ENCODE results near the gene VEZT. TPM values are rescaled to one million over a fixed set of nuclear protein-coding genes. Genes with fewer than 3 reads are reported as not detected.

The VEZT gene
- total and polyA plus RNA-seq, 2 donors (not counting 1 experiment from before 2014, with no cell fraction given): 76.6 to 123 TPM

DNA sequence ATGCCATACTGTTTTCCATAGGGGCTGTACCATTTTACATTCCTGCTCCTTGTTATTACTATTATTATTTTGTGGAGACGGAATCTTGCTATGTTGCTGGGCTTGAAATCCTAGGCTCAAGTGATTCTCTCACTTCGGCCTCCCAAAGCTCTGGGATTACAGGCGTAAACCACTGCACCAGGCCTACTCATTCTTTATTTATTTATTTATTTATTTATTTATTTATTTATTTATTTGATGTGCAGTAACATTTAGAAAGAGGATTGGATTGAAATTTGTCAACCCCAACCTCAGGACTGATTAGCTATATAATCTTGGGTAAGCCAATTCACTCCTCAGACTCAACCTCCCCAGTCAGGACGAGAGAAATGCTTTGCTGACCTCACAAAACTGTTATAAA, 107.9 kb downstream of the VEZT start:
- no peak for DNase-seq (ENCODE audit: low read depth in 2 of 2)
- H3K36me3 ChIP-seq (ENCODE audit: control insufficient read depth, insufficient read depth, low read length): no peaks in the 10 kb centered on the region
- no peaks in the 10 kb centered on the region for H3K27me3 ChIP-seq (ENCODE audit: control insufficient read depth, insufficient read depth, low read length)
- no peaks in the 10 kb centered on the region for H3K9me3 ChIP-seq (ENCODE audit: control insufficient read depth, insufficient read depth, low read depth, low read length)
- no peak overlapping the region for H2AFZ ChIP-seq (ENCODE audit: low read length)
- H3K79me2 ChIP-seq (ENCODE audit: control insufficient read depth, insufficient read depth, low read length): no peaks in the 10 kb centered on the region
- no peak overlapping the region for H3K4me3 ChIP-seq (replicated peaks in 1 of 4; ENCODE audit: control extremely low read depth in 1 of 4, insufficient read depth in 1 of 4, low read depth in 3 of 4, low read length in 4 of 4)
- no peak overlapping the region for H3K9ac ChIP-seq (ENCODE audit: insufficient read depth, low read length)
- TF ChIP-seq EZH2 (IDR thresholded peaks at IDR 0.05; ENCODE audit: low read length, missing control alignments) (no peak), CTCF (conservative IDR thresholded peaks at IDR 0.05 in 1 of 2, IDR thresholded peaks at IDR 0.05 in 1 of 2; ENCODE audit: low read depth in 1 of 2, low read length in 2 of 2) (no peak)
- no peaks in the 10 kb centered on the region for H4K20me1 ChIP-seq (ENCODE audit: control insufficient read depth, extremely low read depth, insufficient read depth, low read length)
- H3K27ac ChIP-seq (ENCODE audit: insufficient read depth, low read length): no peak overlapping the region
- H3K4me1 ChIP-seq (ENCODE audit: control insufficient read depth, extremely low read depth, insufficient read depth, low read length): peaks cover 5% of the 10 kb centered on the region
- H3K4me2 ChIP-seq (ENCODE audit: extremely low read depth, insufficient read depth, low read length): no peak overlapping the region

GRCh38 chr12:95326445-95326844, 108.8 kb downstream of the VEZT start:
- Histone ChIP-seq H3K27me3 (ENCODE audit: control insufficient read depth, insufficient read depth, low read length) (no peaks in the 10 kb centered on the region), H3K4me1 (ENCODE audit: control insufficient read depth, extremely low read depth, insufficient read depth, low read length) (peaks cover 5% of the 10 kb centered on the region), H3K4me2 (ENCODE audit: extremely low read depth, insufficient read depth, low read length) (peak overlapping the region; percentile 37), H3K4me3 (replicated peaks in 1 of 4; ENCODE audit: control extremely low read depth in 1 of 4, insufficient read depth in 1 of 4, low read depth in 3 of 4, low read length in 4 of 4) (no peak overlapping the region), H4K20me1 (ENCODE audit: control insufficient read depth, extremely low read depth, insufficient read depth, low read length) (no peaks in the 10 kb centered on the region), H2AFZ (ENCODE audit: low read length) (no peak overlapping the region), H3K27ac (ENCODE audit: insufficient read depth, low read length) (no peak overlapping the region), H3K36me3 (ENCODE audit: control insufficient read depth, insufficient read depth, low read length) (no peaks in the 10 kb centered on the region), H3K79me2 (ENCODE audit: control insufficient read depth, insufficient read depth, low read length) (no peaks in the 10 kb centered on the region), H3K9ac (ENCODE audit: insufficient read depth, low read length) (no peak overlapping the region), H3K9me3 (ENCODE audit: control insufficient read depth, insufficient read depth, low read depth, low read length) (no peaks in the 10 kb centered on the region)
- TF ChIP-seq EZH2 (IDR thresholded peaks at IDR 0.05; ENCODE audit: low read length, missing control alignments): no peak
- TF ChIP-seq CTCF (conservative IDR thresholded peaks at IDR 0.05 in 1 of 2, IDR thresholded peaks at IDR 0.05 in 1 of 2; ENCODE audit: low read depth in 1 of 2, low read length in 2 of 2): no peak
- DNase-seq (ENCODE audit: low read depth in 2 of 2): peak; percentile 72 to 88

DNA sequence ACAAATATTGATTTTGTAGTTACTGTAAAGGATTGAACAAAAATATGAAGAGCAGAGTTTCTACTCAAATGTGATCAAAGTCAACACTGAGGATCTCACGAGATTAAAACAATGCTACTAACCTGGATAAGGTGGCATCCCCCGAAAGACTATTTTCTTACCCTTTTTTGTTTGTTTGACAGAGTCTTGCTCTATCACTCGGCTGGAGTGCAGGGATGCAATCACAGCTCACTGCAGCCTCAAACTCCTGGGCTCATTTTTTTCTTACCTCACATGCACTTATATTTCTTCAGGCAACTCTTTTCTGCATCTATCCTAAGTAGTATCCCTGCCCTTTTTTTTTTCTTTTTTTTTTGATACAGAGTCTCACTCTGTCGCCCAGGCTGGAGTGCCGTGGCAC, 109.2 kb downstream of the VEZT start:
- Histone ChIP-seq H3K36me3 (ENCODE audit: control insufficient read depth, insufficient read depth, low read length) (no peaks in the 10 kb centered on the region), H3K79me2 (ENCODE audit: control insufficient read depth, insufficient read depth, low read length) (no peaks in the 10 kb centered on the region), H4K20me1 (ENCODE audit: control insufficient read depth, extremely low read depth, insufficient read depth, low read length) (no peaks in the 10 kb centered on the region), H3K27me3 (ENCODE audit: control insufficient read depth, insufficient read depth, low read length) (no peaks in the 10 kb centered on the region), H3K27ac (ENCODE audit: insufficient read depth, low read length) (no peak overlapping the region), H3K4me2 (ENCODE audit: extremely low read depth, insufficient read depth, low read length) (no peak overlapping the region), H3K9ac (ENCODE audit: insufficient read depth, low read length) (no peak overlapping the region), H3K9me3 (ENCODE audit: control insufficient read depth, insufficient read depth, low read depth, low read length) (no peaks in the 10 kb centered on the region), H3K4me1 (ENCODE audit: control insufficient read depth, extremely low read depth, insufficient read depth, low read length) (peaks cover 5% of the 10 kb centered on the region), H3K4me3 (replicated peaks in 1 of 4; ENCODE audit: control extremely low read depth in 1 of 4, insufficient read depth in 1 of 4, low read depth in 3 of 4, low read length in 4 of 4) (no peak overlapping the region), H2AFZ (ENCODE audit: low read length) (no peak overlapping the region)
- no peak for TF ChIP-seq EZH2 (IDR thresholded peaks at IDR 0.05; ENCODE audit: low read length, missing control alignments)
- DNase-seq (ENCODE audit: low read depth in 2 of 2): no peak
